ENCODE results near the gene FGF3. TPM values are rescaled to one million over a fixed set of nuclear protein-coding genes. Genes with fewer than 3 reads are reported as not detected.

FGF3 gene
- total and polyA plus RNA-seq, 10 of the 15 experiments (the other 5 are each of a cell fraction or from before 2014, with no cell fraction given): not detected

DNA sequence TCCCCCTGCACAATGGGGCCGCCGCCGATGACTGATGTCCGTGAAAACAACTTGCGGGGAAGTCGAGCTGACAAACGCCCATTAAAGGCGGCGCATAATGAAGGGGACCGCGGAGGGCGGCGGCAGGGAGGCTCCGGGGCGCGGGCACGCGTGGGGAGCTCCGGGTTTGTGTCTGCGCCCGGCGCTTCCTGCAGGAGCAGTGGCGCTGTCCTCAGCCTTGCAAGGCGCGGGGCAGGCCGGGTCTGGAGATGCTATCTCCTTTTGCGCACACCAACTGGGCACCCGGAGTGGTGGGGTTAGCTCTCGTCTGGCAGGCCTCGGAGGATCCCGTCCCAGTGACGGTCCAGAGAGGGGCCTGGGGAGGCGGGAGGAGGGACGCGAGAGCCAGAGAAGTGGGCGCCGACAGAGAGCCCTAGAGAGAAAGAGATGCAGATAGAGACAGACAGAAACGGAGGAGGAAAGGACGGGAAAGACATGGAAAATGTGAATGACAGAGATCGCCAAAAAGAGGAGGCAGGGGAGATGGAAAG, 390 bp upstream of the FGF3 start:
- no TSS peak for BruUV-seq (replicated peaks)
- ChIA-PET SMC1A (ENCODE audit: uncharacterized antibody, unreplicated experiment) (no interaction called here), RAD21 (ENCODE audit: unreplicated experiment) (no interaction called here), POLR2A (no interaction called here), CTCF (no interaction called here)
- no peaks in the 10 kb centered on the region for H3K9me3 ChIP-seq (replicated peaks; ENCODE audit: control insufficient read depth, insufficient read depth, low read length)
- H4K20me1 ChIP-seq (ENCODE audit: control insufficient read depth, insufficient read depth): no peaks in the 10 kb centered on the region
- no peak for TF ChIP-seq EGR1 (IDR thresholded peaks at IDR 0.05; ENCODE audit: borderline replicate concordance in 1 of 2, low read depth in 2 of 2, low read length in 2 of 2)
- no peak for TF ChIP-seq BHLHE40 (IDR thresholded peaks at IDR 0.05; ENCODE audit: borderline replicate concordance in 1 of 2, low read depth in 2 of 2, low read length in 1 of 2)
- no peak for TF ChIP-seq PBX3 (IDR thresholded peaks at IDR 0.05; ENCODE audit: insufficient replicate concordance, low read depth, low read length)
- TF ChIP-seq HDGF (IDR thresholded peaks at IDR 0.05): no peak
- TF ChIP-seq NR2C1 (IDR thresholded peaks at IDR 0.05): no peak
- no peak for TF ChIP-seq GABPA (IDR thresholded peaks at IDR 0.05; ENCODE audit: low read depth)
- no peak for TF ChIP-seq LARP7 (IDR thresholded peaks at IDR 0.05)
- no peak for TF ChIP-seq E4F1 (IDR thresholded peaks at IDR 0.05; ENCODE audit: borderline replicate concordance, partially characterized antibody)
- no peak for TF ChIP-seq CHD2 (IDR thresholded peaks at IDR 0.05; ENCODE audit: borderline replicate concordance, low read depth, low read length)
- no peak for TF ChIP-seq YY1 (IDR thresholded peaks at IDR 0.05; ENCODE audit: low read depth, low read length)
- TF ChIP-seq CBX5 (IDR thresholded peaks at IDR 0.05; ENCODE audit: low read depth): no peak
- H3K79me2 ChIP-seq (ENCODE audit: control insufficient read depth, insufficient read depth, low read length): no peaks in the 10 kb centered on the region
- no peak overlapping the region for H3K27ac ChIP-seq (ENCODE audit: control insufficient read depth, insufficient read depth)
- ATAC-seq (no peak), DNase-seq (ENCODE audit: low read depth, low spot score) (no peak), FAIRE-seq (no peak)
- in situ Hi-C loops (cut with MboI) (no loop called here), intact Hi-C loops (cut with micrococcal nuclease; ENCODE audit: unreplicated experiment) (no loop called here)
- WGBS (ENCODE audit: insufficient coverage, insufficient replicate concordance, low lambda C conversion rate, missing lambda C conversion rate): 13% methylated on average over 38 of the region's 40 CpGs
- no peak overlapping the region for H3K4me2 ChIP-seq (ENCODE audit: control insufficient read depth, insufficient read depth)
- H3K27me3 ChIP-seq (replicated peaks in 1 of 2; ENCODE audit: control insufficient read depth in 2 of 2, insufficient read depth in 2 of 2, low read length in 1 of 2): peaks cover 6 to 8% of the 10 kb centered on the region in 2 experiments; a peak in 3 of 4 replicates
- H3K4me1 ChIP-seq (ENCODE audit: control insufficient read depth, insufficient read depth, low read length): no peaks in the 10 kb centered on the region
- H3K4me3 ChIP-seq: no peak overlapping the region
- H3K9ac ChIP-seq (ENCODE audit: control insufficient read depth, insufficient read depth, low read length): no peak overlapping the region
- no peak overlapping the region for H2AFZ ChIP-seq (ENCODE audit: control insufficient read depth, low read depth, low read length)
- H3K36me3 ChIP-seq (ENCODE audit: control insufficient read depth in 2 of 2, insufficient read depth in 2 of 2, low read length in 1 of 2): no peaks in the 10 kb centered on the region
